NCI-H510A treated with DMSO at 0.1 percent for 48 hours (cell line): ENCODE results near the gene SIPA1L3.
A peak's percentile ranks its signal among the peaks of the same experiment; 100 is the strongest.

Experiments used
- DNase-seq: peaks from one replicate; lab custom pipeline; 2025; lab: John Stamatoyannopoulos, UW

SIPA1L3 gene

DNA sequence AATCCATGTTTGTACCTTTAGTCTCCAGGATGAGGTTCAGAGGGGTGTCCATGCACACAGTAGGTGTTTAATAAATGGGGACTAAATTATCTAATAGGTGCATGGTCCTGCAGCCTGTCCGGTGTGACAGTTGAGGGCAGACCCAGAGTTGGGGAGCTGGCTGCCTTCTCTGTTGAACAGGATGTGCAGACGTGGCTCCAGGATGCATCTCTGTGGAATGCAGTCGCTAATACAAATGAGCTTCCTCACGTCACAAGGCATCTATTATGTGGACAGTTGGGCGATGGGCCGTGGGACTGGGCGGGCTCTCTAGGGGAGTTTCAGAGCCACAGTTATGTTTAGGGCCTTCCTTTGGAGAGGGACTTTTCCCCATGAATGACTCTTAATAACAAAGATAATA, 71.0 kb downstream of the SIPA1L3 start:
- no peak for DNase-seq

DNA sequence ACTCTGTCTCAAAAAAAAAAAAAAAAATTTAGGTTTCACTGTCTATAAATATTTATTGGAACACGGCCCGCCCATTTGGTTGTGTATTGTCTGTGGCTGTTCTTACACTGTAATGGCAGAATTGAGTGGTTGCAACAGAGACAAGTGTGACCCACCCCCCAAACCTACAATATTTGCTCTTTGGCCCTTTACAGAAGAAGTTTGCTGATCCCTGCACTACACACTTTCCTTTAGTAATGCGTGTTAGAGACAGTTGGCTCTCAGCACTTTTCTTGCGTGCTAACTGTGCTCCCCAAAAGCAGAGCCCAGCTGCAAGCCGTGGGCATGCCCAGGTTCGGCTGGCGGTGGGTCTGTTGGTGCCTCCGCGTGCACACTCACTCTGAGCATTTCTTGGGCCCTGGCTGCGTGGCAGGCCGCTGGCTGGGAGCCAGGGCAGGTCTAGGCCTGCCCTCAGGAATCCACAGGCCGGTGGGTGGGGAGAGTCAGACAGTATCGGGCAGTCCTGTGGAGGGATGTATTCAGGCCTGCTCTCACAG, 72.6 kb downstream of the SIPA1L3 start:
- DNase-seq = peak; percentile 57

DNA sequence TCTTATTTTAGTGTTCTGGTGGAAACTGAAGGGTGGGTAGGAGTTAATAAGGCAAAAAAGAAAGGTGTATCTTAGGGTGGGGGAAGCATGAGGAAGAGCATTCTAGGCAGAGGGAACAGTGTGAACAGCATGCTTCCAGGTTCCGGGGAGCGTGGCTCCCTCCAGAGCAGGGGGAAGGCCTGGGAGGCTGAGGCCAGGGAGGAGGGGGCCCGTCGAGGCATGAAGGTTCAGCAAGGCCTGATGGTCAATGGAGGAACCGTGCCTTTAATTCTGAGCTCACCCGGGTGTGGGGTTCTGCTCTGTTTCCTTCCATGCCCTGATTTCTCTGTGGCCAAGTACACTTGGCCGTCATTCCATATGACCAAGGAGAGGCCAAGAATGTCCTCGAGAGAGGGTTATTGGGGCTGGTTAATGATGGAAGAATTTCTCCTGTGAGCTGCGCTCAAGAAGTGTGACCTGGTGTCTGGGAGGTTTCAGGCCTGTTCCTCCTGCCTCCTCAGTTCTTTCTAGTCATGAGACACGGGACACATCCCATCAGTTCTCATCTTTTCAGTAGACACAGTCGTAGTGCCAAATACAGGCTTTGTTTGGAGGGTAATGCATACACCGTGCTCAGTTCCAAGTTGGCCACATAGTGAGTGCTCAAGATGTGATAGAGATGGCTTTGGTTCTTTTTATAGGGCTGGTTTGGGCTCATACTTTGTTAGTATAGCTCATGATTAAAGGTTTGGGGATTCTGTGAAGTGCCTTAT, 73.6 kb downstream of the SIPA1L3 start:
- no peak for DNase-seq

DNA sequence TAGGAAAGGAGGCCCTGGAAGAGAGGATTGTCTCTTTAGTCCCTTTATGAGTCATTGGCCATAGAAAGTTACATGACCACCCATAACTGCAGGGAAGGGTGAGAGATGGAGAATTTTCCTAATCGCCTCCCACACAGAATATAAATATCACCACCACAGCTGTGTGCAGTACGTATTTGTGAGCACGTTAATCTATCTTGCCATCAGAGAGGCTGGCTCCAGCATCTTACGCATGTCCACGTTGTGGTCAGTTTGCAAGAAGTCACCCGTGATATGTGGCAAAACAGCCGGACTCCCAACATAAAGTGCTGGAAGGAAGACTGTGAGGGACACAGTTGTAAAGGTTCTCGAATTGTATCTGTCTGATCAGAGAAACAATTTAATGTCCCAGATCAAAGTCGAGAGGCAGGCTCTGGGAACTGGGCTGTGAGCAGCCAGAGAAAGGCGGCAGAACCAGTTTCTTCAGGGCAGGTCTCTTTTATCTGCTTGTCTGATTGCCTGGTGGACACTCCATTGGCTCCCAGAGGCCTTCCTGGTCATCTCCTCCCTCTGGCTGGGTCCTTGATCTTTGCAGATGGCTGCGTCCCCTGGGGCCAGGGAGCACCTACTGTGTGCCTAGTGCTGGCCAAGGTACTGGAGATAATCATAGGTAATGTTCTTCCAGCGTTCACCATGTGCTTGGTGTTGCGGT, 74.9 kb downstream of the SIPA1L3 start:
- DNase-seq = peak; percentile 74

DNA sequence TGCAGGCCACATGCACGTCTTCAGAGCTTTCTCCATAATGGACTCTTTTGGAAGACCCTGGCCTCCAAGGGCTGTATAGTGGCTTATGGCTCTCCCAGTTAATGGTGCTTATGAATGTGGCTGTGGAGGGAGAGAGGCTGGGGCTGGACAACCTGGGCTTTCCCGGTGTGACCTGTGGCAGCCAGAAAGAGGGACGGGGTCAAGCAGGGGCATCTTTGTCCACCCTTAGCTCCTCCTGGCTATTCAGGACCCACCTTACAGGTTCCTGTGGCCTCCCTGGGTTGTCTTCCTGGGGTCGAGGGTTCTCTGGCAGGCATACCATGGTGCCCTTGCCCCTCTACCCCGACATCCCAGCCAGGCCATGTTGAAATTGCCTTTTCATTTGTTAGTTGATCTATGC, 75.6 kb downstream of the SIPA1L3 start:
- no peak for DNase-seq

DNA sequence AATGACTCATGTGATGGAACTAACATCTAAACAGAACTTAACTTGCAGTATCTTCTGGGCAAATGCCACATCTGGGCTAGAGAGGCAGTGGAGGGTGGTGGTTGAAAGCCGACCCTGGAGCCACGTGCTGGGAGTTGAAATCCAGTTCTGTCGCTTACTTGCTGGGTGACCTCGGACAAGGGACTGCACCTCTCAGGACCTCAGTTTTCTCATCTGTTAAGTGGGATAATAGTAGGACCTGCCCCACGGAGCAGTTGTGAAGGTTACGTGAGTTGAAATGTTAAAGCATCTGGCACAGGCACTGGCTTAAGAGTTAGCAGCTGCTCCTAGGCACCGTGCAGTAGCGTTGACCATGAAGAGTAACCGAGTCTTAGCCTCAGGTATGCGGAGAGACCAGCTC, 76.1 kb downstream of the SIPA1L3 start:
- no peak for DNase-seq

DNA sequence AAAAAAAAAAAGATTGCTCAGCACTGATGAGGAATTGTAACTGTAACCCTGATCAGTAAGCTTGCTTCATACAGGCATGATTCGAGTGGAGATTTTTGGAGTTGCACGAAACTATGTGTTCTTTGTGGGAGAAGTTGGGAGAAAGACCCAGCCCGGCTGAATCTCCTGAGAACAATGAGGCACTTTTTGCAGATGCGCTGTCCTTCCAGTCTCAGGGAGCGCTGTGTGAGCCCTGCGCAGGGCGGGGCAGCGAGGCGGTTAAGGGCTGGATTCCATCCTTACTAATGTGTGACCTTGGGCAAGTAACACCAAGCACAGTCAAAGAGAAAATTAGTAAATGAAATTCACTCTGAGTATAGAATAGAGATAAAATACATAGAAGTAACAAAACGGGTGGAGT, 76.9 kb downstream of the SIPA1L3 start:
- DNase-seq = no peak

DNA sequence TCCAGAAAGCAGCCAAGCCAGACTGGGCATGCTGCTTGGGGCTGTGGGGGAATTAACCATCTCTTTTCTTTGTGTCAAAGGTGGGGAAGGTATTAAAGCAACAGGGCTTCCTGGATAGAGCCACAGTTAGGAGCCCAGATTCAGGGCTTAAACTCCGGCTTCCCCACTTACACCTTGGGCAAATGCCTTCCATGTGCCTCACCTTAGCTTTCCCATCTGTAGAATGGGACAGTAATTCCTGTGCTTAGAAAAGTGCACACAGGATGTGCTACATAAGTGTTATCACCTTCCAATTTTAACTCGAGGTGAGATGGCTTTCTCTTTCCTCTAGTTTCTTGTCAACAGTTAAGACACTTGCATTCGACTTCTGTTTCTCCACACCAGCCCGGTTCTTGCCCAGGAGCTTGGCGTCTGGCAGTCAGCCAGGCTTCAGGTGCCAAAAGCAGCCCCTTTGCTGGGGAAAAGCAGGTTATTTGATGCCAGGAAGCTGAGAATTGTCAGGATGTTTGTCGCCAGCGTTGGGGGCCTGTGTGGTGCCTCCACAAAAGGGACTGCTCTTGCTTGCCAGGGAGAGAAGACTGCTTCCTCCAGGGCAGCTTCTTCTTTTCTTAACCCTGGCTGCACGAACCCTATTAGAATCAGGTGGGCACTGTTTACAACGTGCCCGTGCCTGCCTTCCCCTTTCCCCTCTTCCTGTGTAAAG, 79.2 kb downstream of the SIPA1L3 start:
- DNase-seq = no peak

DNA sequence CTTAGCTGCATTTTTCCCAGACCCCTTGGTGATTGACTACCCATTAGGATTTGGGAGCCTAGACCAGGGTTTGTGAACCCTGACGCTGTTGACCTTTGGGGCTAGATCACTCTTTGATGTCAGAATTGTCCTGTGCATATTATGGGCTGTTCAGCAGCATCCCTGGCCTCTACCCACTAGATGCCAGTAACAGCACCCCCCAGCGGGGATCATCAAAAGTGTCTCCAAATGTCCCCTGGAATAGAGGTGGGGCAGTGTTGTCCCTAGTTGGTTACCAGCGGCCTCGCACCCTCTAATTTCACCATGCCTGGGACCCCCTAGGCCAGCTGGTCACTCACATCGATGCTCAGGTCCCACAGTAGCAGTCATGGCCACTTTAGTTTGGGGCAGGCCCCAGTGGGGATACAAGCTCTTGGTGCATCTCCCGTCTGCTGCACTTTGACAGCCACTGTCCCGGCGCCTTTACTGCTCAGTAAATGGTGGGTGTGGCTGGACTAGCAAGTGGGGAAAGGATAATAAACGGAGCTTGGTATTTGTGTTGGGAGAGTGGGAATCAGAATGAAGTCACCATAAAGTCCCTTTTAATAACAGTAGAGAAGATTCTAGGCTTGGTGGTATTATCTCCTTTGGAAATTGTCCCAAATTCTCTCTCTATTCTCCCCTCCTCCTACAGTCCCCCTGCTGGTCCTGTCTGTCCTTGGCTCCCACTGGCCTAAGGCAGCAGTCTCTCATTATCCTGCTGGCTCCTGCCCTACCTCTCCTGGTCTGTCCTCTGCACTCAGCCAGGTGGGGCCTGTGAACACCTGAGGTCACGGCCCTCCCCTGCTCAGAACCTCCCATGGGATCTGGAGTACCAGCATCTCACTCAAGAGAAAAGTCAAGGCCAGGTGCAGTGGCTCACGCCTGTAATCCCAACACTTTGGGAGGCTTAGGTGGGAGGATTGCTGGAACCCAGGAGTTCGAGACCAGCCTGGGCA, 80.6 kb downstream of the SIPA1L3 start:
- no peak for DNase-seq

DNA sequence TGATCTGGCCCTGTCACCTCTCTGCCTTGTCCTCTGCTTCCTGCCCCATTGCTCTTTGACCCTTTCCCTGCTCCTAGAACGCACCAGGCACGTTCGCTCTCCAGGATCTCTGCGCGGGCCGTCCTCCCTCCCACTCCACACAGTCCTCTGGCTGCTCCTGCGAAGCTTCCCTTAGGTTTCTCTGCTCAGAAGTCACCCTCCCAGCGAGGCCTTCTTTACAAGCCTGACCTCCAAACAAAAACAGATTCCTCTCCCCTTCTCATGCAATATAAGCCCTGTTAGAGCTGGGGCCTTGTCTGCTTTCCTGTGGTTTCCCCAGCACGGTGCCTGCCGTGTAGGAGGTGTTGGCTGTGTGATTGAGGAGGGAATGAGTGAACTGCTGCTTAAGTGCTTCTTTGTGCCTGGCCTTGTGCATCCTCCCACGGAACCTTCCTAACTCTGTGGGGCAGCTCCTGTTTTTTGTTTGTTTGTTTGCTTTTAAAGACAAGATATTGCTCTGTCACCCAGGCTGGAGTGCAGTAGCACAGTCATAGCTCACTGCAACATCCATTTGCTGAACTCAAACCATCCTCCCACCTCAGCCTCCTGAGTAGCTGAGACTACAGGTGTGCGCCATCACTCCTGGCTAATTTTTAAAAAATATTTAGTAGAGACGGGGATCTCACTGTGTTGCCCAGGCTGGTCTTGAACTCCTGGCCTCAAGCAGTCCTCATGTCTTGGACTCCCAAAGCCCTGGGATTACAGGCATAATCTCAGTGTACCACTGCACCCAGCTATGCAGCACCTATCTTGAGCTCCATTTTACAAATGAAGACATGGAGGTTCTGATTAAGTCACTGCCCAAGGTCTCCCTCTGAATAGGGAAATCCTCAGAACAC, 82.0 kb downstream of the SIPA1L3 start:
- no peak for DNase-seq

DNA sequence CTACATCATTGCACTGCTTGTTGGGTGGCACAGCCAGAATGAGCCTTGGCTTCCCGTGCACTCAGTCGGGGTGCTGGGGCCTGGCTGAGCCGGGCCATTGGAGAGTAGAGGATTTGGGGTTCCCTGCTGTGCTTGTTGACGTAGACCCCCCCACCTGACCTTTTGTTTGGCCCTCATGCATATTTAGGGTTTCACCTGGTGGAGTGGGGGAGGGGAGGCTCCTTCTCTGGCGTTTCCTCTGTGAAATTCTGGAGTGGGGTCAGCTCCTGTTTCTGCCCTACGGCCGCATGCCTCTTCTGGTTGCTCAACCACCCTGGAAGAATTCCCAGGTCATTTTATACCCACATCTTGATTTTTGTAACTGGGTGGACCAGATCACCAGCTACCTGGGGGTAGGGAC, 82.8 kb downstream of the SIPA1L3 start:
- no peak for DNase-seq

DNA sequence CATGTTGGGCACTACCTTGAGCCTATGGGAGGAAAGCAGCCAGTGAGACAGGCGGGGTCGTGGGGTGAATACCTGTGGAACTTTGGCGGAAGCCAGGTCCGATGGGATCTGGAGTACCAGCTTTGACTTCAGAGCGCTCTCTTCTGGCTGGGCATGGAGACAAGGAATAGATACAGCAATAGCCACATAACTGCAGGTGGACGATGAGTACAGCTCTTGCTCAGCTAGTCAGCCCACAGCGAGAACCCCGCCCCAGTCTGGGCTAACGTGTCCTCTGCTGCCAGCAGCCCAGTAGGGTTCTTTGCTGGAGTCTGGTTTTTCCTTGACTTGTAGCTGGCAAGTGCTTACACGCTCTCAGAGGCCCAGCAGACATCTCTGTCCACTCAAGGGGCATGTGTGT, 83.4 kb downstream of the SIPA1L3 start:
- peak; percentile 13 for DNase-seq

DNA sequence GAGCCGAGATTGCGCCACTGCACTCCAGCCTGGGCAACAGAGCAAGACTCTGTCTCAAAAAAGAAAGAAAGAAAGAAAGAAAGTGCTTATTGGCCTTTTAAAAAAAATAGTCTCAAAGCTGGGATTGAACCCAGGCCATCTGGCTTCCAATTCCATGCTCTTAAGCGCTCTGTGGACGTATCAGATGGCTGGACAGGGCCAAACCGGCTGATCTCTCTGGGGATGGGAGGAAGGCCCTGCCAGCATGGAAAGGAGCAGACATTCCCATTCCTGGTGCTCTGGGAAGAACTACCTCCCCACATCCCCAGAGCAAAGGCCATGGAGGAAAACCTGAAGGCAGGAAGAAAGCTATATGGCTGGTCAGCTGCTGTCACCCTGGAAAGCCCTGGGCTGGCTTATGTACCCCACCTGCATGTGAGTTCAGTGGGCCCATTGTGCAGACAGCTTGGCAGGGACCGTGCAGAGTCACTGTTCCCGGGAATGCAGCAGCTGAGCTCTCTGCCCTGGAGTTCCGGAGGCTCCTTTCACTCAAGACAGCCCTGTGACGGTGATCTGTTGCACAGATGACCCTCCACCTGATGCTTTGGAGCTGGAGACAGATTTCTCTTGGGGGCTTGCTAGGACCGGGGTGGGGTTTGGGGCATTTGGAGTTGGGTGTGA, 84.3 kb downstream of the SIPA1L3 start:
- no peak for DNase-seq

DNA sequence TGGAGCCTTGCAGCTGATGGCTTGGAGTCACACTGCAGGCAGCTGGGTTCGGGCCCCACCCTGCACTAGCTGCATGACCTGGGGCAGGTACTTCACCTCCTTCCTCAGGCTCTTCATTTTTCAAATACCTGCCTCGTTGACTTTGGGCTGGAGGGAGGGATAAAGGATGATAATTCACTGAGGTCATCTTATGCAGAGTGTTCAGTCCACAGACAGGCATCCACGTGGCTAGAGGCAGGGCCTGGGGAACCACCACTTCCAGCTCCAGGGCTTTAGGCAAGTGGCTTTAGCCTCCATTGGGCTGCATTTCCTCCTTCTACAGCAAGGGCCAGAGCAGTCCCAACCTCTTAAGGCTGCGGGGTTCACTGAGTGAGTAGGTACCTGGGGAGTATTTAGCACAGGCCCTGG, 84.8 kb downstream of the SIPA1L3 start:
- no peak for DNase-seq

DNA sequence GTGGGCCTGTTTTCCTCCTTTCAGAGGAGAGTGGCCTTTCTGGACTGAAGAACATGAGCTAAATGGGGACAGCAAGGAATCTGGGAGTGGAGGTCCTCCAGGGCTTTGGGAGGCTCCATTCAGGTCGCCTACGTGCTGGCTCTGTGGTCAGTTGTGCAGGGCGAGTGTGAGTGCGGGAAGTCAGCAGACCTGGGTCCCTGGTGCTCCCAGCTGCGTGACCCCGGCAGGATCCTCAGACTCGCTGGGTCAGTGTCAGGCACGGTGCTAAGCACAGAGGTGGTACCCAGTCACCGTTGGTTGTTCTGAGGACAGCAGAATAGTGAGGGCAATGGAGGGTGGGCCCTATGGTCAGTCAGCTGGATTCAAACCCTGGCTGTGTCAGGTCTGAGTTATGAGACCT, 85.8 kb downstream of the SIPA1L3 start:
- no peak for DNase-seq

DNA sequence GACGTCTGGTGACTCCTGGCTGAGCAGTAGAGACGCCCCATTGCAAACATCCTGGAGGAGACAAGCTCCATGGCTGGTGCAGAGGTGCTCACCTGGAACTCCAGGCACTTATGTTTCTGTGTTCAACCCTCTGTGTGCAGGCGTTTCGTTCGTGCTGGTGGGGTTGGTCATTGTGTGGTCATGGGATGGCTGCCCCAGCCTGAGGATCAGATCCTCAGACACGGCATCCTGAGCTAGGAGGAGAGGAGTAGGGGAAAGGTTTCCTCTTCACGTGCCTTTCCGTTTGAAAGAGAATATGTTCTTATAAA, 87.8 kb downstream of the SIPA1L3 start:
- no peak for DNase-seq

DNA sequence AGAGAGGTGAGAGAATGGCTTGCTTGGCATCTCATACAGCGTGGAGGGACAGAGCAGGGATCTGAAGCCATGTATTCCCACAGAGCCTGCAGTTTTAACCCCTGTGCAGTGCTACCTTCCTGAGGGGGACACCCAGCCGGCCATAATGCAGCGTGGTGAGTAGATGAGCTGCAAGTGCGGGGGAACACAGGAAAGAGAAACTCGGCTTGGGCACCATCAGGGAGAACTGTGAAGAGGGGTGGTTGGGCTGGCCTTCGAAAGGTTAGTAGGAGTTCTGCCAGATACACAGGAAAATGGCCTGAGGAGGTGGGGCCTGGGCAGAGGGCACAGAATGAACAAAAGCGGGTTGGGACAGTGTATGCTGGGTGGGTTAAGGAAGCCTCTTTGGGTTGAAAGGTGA, 88.3 kb downstream of the SIPA1L3 start:
- DNase-seq = no peak

DNA sequence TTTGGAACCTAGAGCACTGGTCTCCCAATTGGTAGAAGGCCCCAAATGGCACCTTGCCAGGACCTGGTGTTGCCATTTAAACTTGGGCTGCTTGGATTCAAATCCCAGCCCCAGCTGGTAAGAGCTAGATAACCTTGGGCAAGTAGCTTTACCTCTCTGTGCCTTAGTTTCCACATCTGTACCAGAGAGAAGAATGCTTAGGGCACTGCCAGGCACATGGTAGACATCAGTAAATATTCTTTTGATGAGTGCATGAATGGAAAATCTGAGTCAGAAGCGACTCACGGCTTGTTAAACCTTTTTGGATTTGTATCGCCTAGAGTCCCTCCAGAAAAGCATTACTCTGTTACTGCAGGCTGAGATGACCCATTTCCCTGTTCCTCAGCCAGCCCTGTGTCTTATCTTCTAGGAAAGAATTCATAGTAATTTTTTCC, 90.9 kb downstream of the SIPA1L3 start:
- DNase-seq = no peak

DNA sequence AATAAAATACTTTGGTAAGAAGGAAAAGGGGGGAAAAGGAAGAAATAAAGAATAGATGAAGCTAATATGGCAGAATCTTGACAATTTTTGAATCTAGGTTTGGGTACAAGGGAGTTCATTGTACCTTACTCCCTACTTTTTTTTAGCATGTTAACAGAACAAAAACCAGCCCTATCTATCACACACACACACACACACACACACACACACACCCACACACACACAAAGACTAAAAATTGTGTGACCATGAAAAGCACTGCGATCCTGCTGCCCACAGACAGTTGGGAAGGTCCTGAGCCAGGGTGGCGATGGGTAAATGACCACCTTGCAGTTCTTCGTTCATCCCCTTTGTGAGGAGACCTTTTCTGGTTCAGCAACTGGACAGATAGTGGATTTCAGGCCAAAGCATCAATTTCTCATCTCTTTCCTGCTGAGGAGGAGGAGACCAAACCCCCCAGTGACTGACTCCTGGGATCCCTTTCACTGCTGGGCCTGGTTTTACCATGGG, 91.8 kb downstream of the SIPA1L3 start:
- no peak for DNase-seq
